Prostate gland (tissue), 2 donors: ENCODE results near the gene NEGR1. TPM values are rescaled to one million over a fixed set of nuclear protein-coding genes. Genes with fewer than 3 reads are reported as not detected.

ENCODE experiments used
- DNase-seq: peaks from one replicate; pipeline ENCODE4 v3.0.0-alpha.2; 2019; ENCODE audit warnings: low spot score
- H3K27ac ChIP-seq, 2 donors: fragments of 200-600 bp; sonication (generic); 2 replicates each; pipeline ENCODE4 v1.5.1; 2017 to 2019
- H3K27me3 ChIP-seq: fragments of 200-600 bp; sonication (generic); replicated peaks from 2 replicates; pipeline ENCODE4 v1.5.1; 2019; ENCODE audit not compliant: insufficient read depth
- H3K36me3 ChIP-seq, 2 donors: fragments of 200-600 bp; sonication (generic); 1 replicate in 1 of 2; 2 replicates in 1 of 2; pipeline versions ENCODE4 v1.5.1 to v1.8.1; 2017 to 2019
- H3K4me1 ChIP-seq: fragments of 200-600 bp; sonication (generic); replicated peaks from 2 replicates; pipeline ENCODE4 v1.5.1; 2019
- H3K4me3 ChIP-seq, 2 donors: fragments of 200-600 bp; sonication (generic); 2 replicates each; pipeline ENCODE4 v1.5.1; 2017 to 2019
- H3K9me3 ChIP-seq: fragments of 200-600 bp; sonication (generic); 2 replicates; pipeline ENCODE4 v1.5.1; 2017
- POLR2A ChIP-seq: fragments of 450-650 bp; IDR thresholded peaks from one replicate; pipeline ENCODE4 v1.6.1; 2016; ENCODE audit warnings: antibody characterized with exemption, mild to moderate bottlenecking
- POLR2AphosphoS5 ChIP-seq: sonication (generic); formaldehyde crosslinking; IDR thresholded peaks from one replicate; pipeline ENCODE4 v1.6.1; 2017; ENCODE audit warnings: antibody characterized with exemption
- WGBS: methylation state at CpG from one replicate; pipeline ENCODE4 v1.1.5; 2018; 5-methylcytosine and 5-hydroxymethylcytosine counted together
- intact Hi-C: fragments of 100-400 bp; cut with DNase I; formaldehyde crosslinking; loops from one replicate; pipeline ENCODE4 v1.14.2; 2022
- total RNA-seq, 2 donors: library from RNA; depleted of rRNA; stranded (reverse); fragments of >200 nt; gene quantifications; one replicate each; pipeline ENCODE4 v1.1.0, GENCODE V29; 2016
- TF ChIP-seq, protein P1 (sequence below), 4 experiments: fragments of 200-600 bp in 2 of 4; fragments of 450-650 bp in 2 of 4; sonication (generic) in 2 of 4; IDR thresholded peaks; 1 replicate in 3 of 4; 2 replicates in 1 of 4; pipeline ENCODE4 v1.5.1; 2016 to 2019; ENCODE audit warnings: antibody characterized with exemption in 4 of 4, mild to moderate bottlenecking in 2 of 4, moderate library complexity in 2 of 4

NEGR1 gene
- total RNA-seq, 2 donors from 2014 or later, result 2.3 to 7.6 TPM

- 17% methylated on average over 2 of the region's 2 CpGs for WGBS
- no peaks in the 10 kb centered on the region for H3K27me3 ChIP-seq
- no peaks in the 10 kb centered on the region for H3K36me3 ChIP-seq
- intact Hi-C loops, result no loop called here
- no peak overlapping the region for H3K27ac ChIP-seq
- H3K4me1 ChIP-seq, result no peaks in the 10 kb centered on the region
- no peak for TF ChIP-seq POLR2AphosphoS5
- no peak for TF ChIP-seq POLR2A
- TF ChIP-seq, protein P1, sequence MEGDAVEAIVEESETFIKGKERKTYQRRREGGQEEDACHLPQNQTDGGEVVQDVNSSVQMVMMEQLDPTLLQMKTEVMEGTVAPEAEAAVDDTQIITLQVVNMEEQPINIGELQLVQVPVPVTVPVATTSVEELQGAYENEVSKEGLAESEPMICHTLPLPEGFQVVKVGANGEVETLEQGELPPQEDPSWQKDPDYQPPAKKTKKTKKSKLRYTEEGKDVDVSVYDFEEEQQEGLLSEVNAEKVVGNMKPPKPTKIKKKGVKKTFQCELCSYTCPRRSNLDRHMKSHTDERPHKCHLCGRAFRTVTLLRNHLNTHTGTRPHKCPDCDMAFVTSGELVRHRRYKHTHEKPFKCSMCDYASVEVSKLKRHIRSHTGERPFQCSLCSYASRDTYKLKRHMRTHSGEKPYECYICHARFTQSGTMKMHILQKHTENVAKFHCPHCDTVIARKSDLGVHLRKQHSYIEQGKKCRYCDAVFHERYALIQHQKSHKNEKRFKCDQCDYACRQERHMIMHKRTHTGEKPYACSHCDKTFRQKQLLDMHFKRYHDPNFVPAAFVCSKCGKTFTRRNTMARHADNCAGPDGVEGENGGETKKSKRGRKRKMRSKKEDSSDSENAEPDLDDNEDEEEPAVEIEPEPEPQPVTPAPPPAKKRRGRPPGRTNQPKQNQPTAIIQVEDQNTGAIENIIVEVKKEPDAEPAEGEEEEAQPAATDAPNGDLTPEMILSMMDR (IDR thresholded peaks at IDR 0.05), result no peak
- DNase-seq, result no peak
- H3K9me3 ChIP-seq, result no peaks in the 10 kb centered on the region
- no peak overlapping the region for H3K4me3 ChIP-seq
Measured at GRCh38 chr1:71561729-71562128, 720.6 kb downstream of the NEGR1 start.

DNA sequence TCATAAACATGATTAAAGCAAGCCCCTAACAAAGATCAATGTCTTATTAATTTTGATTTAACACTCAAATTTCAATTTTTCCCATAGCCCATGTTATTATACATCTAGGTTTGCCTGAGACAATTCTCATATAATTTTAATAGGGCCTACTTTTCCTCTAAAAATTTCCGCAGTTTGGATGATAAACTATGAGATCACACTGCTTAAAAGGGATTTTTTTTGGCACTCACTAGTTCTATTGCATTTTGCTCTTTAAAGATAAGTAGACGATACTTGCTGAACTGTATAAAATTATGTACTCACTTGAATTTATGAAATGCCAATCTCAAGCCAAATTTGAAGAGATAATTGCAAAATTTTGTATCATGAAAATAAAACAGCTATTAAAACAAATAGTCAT is 721.1 kb downstream of the NEGR1 start:
- TF ChIP-seq POLR2A, result no peak
- TF ChIP-seq, protein P1 (IDR thresholded peaks at IDR 0.05), result no peak
- TF ChIP-seq POLR2AphosphoS5, result no peak
- no peaks in the 10 kb centered on the region for H3K36me3 ChIP-seq
- WGBS, result 27% methylated on average over 2 of the region's 2 CpGs
- DNase-seq, result no peak
- H3K27me3 ChIP-seq, result no peaks in the 10 kb centered on the region
- H3K4me3 ChIP-seq, result no peak overlapping the region
- H3K27ac ChIP-seq, result no peak overlapping the region
- no peaks in the 10 kb centered on the region for H3K4me1 ChIP-seq
- intact Hi-C loops, result no loop called here
- H3K9me3 ChIP-seq, result no peaks in the 10 kb centered on the region

DNA sequence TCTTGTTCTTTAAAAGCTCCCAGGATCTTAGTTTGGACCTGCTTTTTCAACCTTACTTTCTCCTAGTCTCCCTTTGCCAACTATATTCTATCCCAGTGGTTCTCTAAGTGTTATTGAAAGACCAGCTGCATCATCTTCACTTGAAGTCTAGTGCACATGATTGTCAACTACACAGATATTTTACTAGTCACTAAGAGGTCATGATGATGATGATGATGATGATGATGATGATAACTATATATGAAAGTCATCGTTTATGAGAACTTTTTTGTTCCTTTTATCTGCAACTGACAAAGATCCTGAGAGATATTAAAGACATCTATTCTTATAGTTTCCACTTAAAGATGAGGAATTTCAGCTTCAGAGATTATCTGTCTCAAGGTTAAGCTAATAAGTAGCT is 722.5 kb downstream of the NEGR1 start:
- DNase-seq, result no peak
- no peaks in the 10 kb centered on the region for H3K36me3 ChIP-seq
- H3K27me3 ChIP-seq, result no peaks in the 10 kb centered on the region
- intact Hi-C loops, result no loop called here
- TF ChIP-seq POLR2A (no peak), POLR2AphosphoS5 (no peak)
- TF ChIP-seq, protein P1 (IDR thresholded peaks at IDR 0.05), result no peak
- no peak overlapping the region for H3K27ac ChIP-seq
- H3K4me1 ChIP-seq, result no peaks in the 10 kb centered on the region
- WGBS, result 80% methylated on average over 1 of the region's 1 CpG
- H3K9me3 ChIP-seq, result no peaks in the 10 kb centered on the region
- H3K4me3 ChIP-seq, result no peak overlapping the region

DNA sequence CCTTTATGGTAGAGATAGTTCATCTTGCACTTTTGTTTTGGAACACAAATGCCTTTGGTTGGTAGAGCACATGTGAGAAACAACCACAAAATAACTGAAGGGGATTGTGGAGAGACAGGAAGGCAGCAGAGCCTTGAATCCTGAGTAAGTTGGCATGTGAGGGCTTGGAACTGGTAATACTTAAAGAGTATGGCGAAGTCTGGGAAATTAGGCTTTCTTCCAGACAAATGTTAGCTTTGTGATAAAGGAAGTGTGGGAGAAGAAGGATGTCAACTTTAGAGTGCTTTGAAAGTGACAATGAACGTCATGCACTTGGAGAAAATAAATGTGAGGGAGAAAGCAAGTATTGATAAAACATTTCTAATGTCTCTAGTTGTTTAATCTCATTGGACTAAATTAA is 725.2 kb downstream of the NEGR1 start:
- TF ChIP-seq POLR2A (no peak), POLR2AphosphoS5 (no peak)
- TF ChIP-seq, protein P1 (IDR thresholded peaks at IDR 0.05), result no peak
- no peak overlapping the region for H3K27ac ChIP-seq
- no peaks in the 10 kb centered on the region for H3K4me1 ChIP-seq
- no peak for DNase-seq
- WGBS, result 53% methylated on average over 2 of the region's 2 CpGs
- H3K36me3 ChIP-seq, result no peaks in the 10 kb centered on the region
- no peak overlapping the region for H3K4me3 ChIP-seq
- no peaks in the 10 kb centered on the region for H3K27me3 ChIP-seq
- no peaks in the 10 kb centered on the region for H3K9me3 ChIP-seq
- intact Hi-C loops, result no loop called here

DNA sequence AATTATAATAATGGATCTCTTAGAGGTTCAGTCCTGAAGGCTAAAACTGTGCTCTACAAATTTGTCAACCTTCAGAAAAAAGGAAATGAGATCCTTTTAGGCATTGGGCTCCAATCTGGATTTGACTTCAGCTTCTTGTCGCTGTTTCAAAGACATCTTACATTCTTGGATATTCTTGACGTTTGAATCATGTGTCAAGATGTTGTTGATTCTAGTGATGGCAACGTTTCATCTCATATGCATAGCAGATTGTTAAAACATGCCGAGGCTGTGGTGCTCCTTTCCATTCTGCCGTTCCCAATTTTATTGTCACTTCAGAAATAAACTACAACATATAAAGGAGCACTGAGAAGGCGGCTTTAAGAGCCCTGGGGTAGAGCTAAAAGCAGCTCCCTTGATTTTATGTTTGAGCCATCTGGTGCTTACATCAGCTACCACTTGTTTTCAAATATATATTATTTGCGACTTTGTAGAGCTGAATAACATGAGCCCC is 733.9 kb downstream of the NEGR1 start:
- H3K9me3 ChIP-seq, result no peaks in the 10 kb centered on the region
- H3K27ac ChIP-seq, result no peak overlapping the region
- TF ChIP-seq, protein P1 (IDR thresholded peaks at IDR 0.05), result no peak
- TF ChIP-seq POLR2AphosphoS5 (no peak), POLR2A (no peak)
- 80% methylated on average over 7 of the region's 7 CpGs for WGBS
- no peak overlapping the region for H3K4me3 ChIP-seq
- H3K4me1 ChIP-seq, result no peaks in the 10 kb centered on the region
- no peaks in the 10 kb centered on the region for H3K36me3 ChIP-seq
- DNase-seq, result no peak
- H3K27me3 ChIP-seq, result no peaks in the 10 kb centered on the region
- intact Hi-C loops, result no loop called here
